ENCODE measurements around the gene SLC24A1.

DNA sequence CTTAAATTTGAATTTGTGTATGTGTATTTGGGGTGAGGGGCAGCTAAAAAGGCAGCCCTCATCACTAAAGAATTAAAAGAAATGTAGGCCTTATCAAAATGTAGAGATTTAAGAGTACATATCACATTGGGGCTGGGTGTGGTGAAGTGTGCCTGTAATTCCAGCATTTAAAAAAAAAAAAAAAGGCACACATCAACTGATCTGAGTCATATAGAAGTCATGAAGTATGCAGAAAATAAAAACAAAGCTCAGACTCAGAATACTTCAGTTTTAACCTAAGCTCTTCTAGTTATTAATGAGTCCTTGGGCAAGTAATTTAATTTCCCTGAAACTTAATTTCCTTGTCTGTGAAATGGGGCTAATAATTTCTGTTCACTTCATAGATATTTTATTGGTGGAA, 31.6 kb downstream of the SLC24A1 start:
- TF ChIP-seq CTCF (IDR thresholded peaks at IDR 0.05; ENCODE audit: borderline replicate concordance, extremely low read depth, low read length, poor library complexity, severe bottlenecking) (no peak), EZH2 (IDR thresholded peaks at IDR 0.05; ENCODE audit: borderline replicate concordance, low read depth, low read length, severe bottlenecking) (no peak)

All from DND-41 (cell line).